ENCODE results near the gene LRTM2. TPM values are rescaled to one million over a fixed set of nuclear protein-coding genes. Genes with fewer than 3 reads are reported as not detected.

The LRTM2 gene
- total RNA-seq, 2 experiments from 2014 or later: not detected

- Histone ChIP-seq H3K4me3 (ENCODE audit: low read depth, low read length, poor library complexity, severe bottlenecking) (no peak overlapping the region), H3K9me3 (ENCODE audit: low read length) (no peaks in the 10 kb centered on the region), H3K36me3 (ENCODE audit: insufficient read depth, low read length) (no peaks in the 10 kb centered on the region), H3K79me2 (ENCODE audit: insufficient read depth, low read depth, low read length) (no peaks in the 10 kb centered on the region), H3K27ac (ENCODE audit: low read depth, low read length, poor library complexity, severe bottlenecking) (no peak overlapping the region), H3K4me1 (ENCODE audit: insufficient read depth, low read length, poor library complexity, severe bottlenecking) (no peaks in the 10 kb centered on the region), H3K4me2 (ENCODE audit: low read length) (no peak overlapping the region), H4K20me1 (ENCODE audit: insufficient read depth, low read length) (no peaks in the 10 kb centered on the region), H2AFZ (ENCODE audit: low read length) (no peak overlapping the region), H3K9me2 (ENCODE audit: insufficient read depth, low read length) (no peaks in the 10 kb centered on the region)
- intact Hi-C loops (cut with micrococcal nuclease; ENCODE audit: unreplicated experiment): no loop called here
- DNase-seq (ENCODE audit: low spot score): no peak
- ChIA-PET POLR2A (no interaction called here), CTCF (ENCODE audit: unreplicated experiment) (no interaction called here)
- TF ChIP-seq CTCF (conservative IDR thresholded peaks at IDR 0.05; ENCODE audit: low read length): no peak
- no TSS peak for BruUV-seq (replicated peaks)
Measured at GRCh38 chr12:1811281-1811947, 9.0 kb upstream of the LRTM2 start.

- ChIA-PET CTCF (ENCODE audit: unreplicated experiment) (no interaction called here), POLR2A (no interaction called here)
- Histone ChIP-seq H3K9me2 (ENCODE audit: insufficient read depth, low read length) (no peaks in the 10 kb centered on the region), H3K4me3 (ENCODE audit: low read depth, low read length, poor library complexity, severe bottlenecking) (no peak overlapping the region), H3K36me3 (ENCODE audit: insufficient read depth, low read length) (no peaks in the 10 kb centered on the region), H3K79me2 (ENCODE audit: insufficient read depth, low read depth, low read length) (no peaks in the 10 kb centered on the region), H3K4me2 (ENCODE audit: low read length) (no peak overlapping the region), H4K20me1 (ENCODE audit: insufficient read depth, low read length) (no peaks in the 10 kb centered on the region), H3K9me3 (ENCODE audit: low read length) (no peaks in the 10 kb centered on the region), H2AFZ (ENCODE audit: low read length) (no peak overlapping the region), H3K4me1 (ENCODE audit: insufficient read depth, low read length, poor library complexity, severe bottlenecking) (no peaks in the 10 kb centered on the region), H3K27ac (ENCODE audit: low read depth, low read length, poor library complexity, severe bottlenecking) (no peak overlapping the region)
- TF ChIP-seq EZH2phosphoT487 (IDR thresholded peaks at IDR 0.05; ENCODE audit: borderline replicate concordance, low read depth, low read length): no peak
- TF ChIP-seq CTCF (conservative IDR thresholded peaks at IDR 0.05; ENCODE audit: low read length): no peak
- DNase-seq (ENCODE audit: low spot score): no peak
- BruUV-seq (replicated peaks): no TSS peak
- intact Hi-C loops (cut with micrococcal nuclease; ENCODE audit: unreplicated experiment): no loop called here
Measured at GRCh38 chr12:1811948-1812291, 8.4 kb upstream of the LRTM2 start.

GRCh38 chr12:1812650-1813302, 7.6 kb upstream of the LRTM2 start:
- Histone ChIP-seq H3K9me3 (ENCODE audit: low read length) (no peaks in the 10 kb centered on the region), H3K27ac (ENCODE audit: low read depth, low read length, poor library complexity, severe bottlenecking) (no peak overlapping the region), H4K20me1 (ENCODE audit: insufficient read depth, low read length) (no peaks in the 10 kb centered on the region), H3K4me3 (ENCODE audit: low read depth, low read length, poor library complexity, severe bottlenecking) (no peak overlapping the region), H3K79me2 (ENCODE audit: insufficient read depth, low read depth, low read length) (no peaks in the 10 kb centered on the region), H3K4me1 (ENCODE audit: insufficient read depth, low read length, poor library complexity, severe bottlenecking) (no peaks in the 10 kb centered on the region), H3K36me3 (ENCODE audit: insufficient read depth, low read length) (no peaks in the 10 kb centered on the region), H3K4me2 (ENCODE audit: low read length) (no peak overlapping the region), H2AFZ (ENCODE audit: low read length) (no peak overlapping the region), H3K9me2 (ENCODE audit: insufficient read depth, low read length) (no peaks in the 10 kb centered on the region)
- intact Hi-C loops (cut with micrococcal nuclease; ENCODE audit: unreplicated experiment): no loop called here
- POLR2A ChIA-PET: no interaction called here
- CTCF ChIA-PET (ENCODE audit: unreplicated experiment): no interaction called here
- no peak for DNase-seq (ENCODE audit: low spot score)
- no TSS peak for BruUV-seq (replicated peaks)
- TF ChIP-seq CTCF (conservative IDR thresholded peaks at IDR 0.05; ENCODE audit: low read length) (no peak), EZH2phosphoT487 (IDR thresholded peaks at IDR 0.05; ENCODE audit: borderline replicate concordance, low read depth, low read length) (no peak)
